GM19193 (cell line): Measurements from ENCODE around the gene SAV1.

Source experiments
- POLR2A ChIP-seq: IDR thresholded peaks from 4 replicates; pipeline ENCODE4 v1.6.1; 2011; ENCODE audit not compliant: insufficient read depth, insufficient read length; ENCODE audit errors: extremely low read depth

The SAV1 gene

DNA sequence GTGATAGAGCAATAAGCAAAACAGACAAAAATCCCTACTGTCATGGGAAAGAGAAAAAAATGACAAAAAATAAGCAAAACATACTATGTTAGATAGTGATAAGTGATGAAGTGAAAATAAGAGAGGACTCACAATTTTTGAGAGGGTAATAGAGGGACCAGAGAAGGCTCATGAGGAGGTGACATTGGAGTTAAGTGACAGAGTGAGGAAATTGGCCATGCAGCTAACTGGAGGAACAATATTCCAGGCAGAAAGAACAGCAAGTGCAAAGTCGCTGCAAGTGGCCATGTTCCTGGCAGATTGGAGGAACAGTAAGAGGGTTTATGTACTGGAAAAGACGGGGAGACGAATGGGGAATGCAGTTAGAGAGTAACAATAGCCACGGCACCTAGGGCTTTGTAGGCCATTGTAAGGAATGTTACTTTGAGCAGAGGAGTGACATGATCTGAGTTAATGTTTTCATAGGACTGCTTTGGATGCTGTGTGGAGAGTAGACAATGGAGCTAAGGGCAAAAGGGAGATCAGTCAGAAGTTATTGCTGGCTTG is 1.4 kb upstream of the SAV1 start:
- no peak for TF ChIP-seq POLR2A

DNA sequence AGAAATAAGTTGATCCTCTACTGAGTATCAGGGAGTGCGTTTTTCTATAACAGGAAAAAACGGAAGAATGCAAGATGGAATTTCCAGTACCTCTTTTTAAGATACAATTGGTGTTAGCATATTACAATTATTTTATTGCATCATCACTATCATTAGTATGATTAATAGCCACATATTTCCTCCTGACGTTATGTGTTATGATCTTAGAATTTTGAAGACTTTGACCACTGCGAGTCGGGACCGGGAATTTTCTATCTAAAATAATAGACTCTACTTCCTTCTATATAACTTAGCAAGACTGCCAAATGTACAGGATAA is 679 bp upstream of the SAV1 start:
- TF ChIP-seq POLR2A: no peak

DNA sequence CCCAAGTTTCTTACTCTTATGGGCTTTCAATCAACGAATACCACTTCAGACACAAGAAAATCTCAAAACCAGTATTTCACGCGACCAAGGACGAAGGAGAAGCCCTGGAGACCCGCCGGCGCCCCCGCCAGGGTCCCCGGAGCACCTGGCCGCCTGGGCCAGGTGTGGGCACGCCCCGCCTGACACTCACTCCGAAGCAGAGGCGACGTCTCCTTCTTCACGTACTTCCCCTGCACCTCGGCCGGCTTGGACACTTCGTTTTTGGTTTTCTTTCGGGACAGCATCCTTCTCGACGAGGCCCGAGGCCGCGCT is 466 bp downstream of the SAV1 start:
- TF ChIP-seq POLR2A: no peak

DNA sequence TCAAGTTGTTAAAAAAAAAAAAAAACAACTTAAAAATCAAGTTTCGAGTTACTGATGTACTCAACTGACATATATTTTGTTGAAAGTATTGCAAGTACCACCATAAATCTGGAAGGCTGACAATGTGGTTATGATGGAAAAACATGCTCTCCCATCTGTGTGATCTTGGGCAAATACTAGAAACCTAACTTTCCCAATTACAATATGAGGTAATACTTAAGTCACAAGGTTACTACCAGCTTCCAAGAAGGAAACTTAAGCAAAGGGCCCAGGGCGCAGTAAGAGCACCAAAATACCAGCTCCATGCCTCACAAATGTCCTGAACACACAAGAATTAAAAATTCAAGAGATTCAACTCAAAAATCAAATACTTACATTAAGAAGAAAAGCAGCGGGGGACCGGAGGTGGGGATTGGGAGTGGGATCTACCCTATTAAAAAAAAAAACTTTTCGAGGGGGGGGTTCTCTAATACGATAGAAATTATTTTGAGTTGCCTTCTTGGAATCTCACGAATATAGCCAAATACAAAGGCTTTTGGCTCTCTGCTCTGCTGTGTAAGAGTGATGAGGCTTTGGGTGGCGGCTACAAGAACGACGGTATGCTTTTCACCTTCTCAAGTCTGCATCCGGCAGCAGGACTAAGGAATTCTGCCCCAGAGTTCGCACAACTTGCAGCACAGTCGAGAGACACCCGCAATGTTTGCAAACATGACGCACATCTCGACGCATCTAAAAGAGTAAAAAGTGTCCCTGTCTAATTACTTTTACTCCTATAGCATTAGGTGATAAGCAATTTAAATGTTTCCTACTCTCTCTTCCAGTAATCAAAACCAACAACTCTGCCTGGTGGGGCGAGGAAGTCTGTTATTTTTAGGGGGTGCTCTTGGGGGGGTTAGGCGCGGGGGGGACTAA is 1.1 kb downstream of the SAV1 start:
- no peak for TF ChIP-seq POLR2A

DNA sequence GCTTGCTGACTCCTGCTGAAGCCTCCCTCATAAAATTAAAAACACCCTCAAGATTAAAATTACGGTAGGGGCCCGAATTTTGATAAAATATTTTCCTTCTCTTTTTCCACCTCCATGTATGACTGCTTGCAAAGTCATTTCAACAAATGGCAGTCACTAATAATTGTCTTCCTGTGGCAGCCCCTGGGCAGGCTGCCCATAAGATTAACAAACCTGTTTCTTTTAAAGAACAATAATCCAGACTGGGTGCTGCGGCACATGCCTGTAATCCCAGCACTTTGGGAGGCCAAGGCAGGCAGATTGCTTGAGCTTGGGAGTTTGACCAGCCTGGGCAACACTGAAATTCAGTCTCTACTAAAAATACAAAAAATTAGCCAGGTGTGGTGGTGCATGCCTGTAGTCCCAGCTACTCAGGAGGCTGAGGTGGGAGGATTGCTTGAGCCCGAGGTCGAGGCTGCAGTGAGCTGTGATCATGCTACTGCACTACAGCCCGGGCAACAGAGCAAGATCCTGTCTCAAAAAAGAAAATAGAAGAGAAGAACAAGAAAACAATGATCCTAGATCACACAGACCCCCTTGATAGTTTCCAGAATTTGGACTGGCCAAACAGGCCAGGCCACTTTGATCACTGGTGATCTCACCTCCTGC is 8.7 kb downstream of the SAV1 start:
- TF ChIP-seq POLR2A: no peak

DNA sequence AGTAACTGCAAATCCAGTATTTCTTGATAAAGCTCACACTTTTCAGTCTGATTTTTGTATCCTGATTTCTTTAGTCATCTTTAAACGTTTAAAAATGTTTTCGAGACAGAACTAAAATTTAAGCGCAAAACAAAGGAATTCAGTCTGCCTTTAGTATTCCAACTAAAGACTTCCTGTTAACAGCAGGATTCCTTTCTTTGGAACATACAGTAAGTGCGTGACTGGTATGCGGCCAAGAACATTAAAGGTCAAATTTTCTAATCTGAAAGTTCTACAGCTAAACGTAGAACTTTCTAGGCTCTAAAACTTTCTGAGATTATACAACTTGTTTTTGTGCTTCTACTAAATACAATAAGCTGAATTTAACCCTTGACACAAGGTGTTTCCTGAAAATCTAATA is 9.9 kb downstream of the SAV1 start:
- TF ChIP-seq POLR2A: no peak

DNA sequence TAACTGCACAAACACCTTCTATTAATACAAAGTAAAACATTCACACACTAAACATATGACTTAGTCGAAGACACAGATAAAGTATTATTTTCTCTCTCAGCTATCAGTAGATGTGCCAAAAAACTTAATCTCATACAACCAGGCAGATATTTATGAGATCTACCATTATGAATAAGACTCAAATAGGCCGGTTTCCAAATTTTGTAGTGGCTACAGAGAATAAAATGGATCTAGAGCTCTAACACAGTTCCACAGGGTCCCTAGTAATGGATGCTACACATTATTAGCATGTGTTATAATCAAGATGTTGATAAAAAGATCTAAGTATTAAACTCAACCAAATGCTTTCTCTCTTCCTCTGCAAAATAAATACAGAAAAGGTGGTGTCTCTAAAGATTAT is 10.4 kb downstream of the SAV1 start:
- no peak for TF ChIP-seq POLR2A

DNA sequence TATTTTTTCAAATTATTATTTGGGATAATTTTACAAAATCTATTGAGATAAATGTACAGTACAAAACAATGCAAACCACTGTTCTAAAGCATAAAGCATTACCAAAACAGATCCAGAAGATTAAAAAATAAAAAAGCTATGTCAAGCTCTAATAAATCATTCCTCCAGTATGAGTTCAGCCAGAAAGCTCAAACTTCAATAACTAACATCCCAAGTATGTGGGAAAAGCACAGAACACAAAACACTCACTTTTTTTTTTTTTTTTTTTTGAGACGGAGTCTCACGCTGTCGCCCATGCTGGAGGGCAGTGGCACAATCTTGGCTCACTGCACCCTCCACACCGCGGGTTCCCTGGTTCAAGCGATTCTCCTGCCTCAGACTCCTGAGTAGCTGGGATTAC is 11.3 kb downstream of the SAV1 start:
- TF ChIP-seq POLR2A: no peak

DNA sequence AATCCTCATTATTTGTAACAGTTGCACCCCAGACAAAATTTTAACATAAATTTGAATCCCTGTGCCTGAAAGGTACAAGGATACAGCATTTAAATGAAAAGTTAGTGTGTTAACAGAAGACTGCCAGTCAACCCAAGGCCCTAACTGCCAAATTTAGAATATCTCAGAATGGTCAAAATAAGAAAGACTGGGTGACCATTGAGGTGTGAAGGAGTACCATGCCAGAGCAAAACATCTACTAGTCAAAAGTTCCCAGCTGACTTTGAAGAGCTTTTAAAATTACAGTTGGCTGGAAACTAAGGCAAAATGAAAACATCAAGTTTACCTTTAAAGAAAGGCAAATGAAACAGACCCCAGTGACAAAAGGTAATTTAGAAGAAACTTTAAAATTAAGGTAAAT is 18.4 kb downstream of the SAV1 start:
- TF ChIP-seq POLR2A: no peak

DNA sequence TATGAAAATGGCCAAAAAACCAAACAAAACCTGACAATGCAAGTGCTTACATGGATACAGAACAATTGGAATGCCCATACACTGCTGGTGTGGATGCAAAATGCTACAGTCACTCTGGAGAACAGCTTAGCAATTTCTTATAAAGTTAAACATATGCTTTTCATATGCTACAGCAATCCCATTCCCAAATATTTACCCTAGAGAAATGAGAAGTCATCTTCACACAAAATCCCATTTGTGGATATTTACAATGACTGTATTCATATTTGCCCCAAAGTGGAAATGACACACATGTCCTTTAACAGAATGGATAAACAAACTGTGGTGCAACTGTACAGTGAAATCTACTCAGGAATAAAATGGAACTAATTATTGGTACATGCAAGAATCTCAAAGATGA is 20.4 kb downstream of the SAV1 start:
- TF ChIP-seq POLR2A: no peak

DNA sequence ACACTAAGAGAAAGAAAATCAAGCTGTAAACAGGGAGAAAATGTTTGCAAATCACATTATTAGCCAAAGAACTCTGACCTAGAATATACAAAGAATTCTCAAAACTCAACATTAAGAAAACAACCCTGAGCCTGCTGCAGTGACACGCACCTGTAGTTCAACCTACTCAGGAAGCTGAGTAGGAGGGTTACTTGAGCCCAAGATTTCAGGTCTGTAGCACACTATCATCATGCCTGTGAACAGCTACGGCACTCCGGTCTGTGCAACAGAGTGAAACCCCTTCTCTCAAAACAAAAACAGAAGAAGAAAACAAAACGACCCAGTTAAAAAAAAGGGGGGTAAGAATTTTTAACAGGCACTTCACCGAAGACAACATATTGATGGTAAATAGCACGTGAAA is 20.8 kb downstream of the SAV1 start:
- TF ChIP-seq POLR2A: no peak

DNA sequence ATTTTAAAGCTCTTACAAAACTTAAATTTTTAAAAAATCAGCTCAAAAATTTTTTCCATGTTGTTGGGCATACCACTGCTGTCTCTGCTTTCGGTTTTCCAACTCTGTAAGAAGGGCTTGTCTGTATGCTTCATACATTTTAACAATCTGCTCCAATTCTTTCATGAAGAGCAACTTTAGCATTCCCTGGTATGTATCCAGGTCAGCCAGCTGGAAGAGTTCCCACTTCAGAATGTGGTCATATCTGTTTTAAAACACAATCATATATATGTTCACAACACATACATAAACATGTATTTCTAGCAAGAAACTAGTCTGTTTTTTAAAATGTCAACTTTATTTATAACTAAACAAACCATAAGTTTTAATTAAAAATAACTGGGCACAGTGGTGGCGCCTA is 33.0 kb downstream of the SAV1 start:
- no peak for TF ChIP-seq POLR2A

DNA sequence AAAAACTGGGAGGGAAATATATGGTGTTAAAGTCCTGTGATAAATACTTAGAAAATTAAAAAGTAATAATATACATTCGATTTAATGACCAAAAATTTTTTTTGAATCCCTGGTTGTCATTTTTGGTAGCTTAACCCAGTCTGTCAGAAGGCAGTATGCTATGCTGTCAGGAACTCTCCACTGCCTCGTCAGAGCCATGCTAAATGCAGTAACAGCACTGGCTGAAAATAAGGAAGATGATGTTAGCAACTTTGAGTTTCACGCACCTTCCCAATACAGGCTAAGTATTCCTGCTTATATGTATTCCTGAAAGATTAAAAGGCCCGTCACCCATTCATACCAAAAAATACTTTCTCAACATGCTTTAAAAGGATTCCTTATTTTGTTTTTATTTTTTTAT is 34.2 kb downstream of the SAV1 start:
- TF ChIP-seq POLR2A: no peak

DNA sequence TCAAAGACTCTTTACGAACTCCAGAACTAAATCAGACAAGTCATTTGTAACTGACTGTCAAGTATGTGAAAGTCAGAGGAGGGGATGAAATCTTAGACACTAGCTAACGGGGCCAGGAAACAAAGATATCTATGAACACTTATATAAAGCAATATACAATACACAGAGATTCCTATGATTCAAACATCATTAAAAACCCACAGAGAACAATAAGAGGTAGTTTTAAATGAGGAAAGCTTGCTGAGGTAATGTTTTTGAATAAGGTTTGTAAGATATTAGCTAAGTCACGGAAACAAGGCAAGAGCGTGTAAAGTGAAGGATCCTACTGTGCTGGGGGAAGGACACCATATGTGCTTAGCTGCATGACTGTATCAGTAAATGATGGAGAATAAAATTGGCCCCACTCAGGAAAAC is 36.7 kb downstream of the SAV1 start:
- TF ChIP-seq POLR2A: no peak

DNA sequence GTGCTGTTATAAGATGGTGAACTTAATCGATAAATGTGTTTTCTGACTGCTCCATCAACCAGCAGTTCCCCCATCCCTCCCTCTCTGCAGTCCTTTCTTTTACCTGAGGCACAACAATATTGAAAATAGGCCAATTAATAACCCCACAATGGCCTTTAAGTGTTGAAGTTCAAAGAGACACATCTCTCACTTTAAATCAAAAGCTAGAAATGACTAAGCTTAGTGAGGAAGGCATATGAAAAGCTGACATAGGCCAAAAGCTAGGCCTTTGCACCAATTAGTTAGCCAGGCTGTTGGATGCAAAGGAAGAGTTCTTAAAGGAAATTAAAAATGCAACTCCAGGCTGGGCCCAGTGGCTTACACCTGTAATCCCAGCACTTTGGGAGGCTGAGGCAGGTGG is 43.7 kb downstream of the SAV1 start:
- no peak for TF ChIP-seq POLR2A

DNA sequence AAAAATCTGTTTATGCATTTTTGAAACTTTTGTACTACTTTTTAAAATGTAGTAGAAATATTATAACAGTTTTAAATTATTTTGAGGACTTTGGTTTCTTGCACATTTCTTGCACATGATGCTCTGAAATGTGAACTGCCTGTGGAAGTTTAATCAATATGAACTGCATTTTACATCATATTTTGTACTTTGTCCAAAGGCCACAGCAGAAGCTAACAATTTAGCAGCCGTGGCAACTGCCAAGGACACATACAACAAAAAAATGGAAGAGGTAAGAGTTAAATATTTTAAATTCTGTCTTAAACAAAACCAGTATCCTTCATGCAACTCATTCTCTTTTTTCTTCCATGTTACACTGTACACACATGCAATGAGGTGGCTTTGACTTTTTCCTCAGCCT is 45.1 kb downstream of the SAV1 start:
- no peak for TF ChIP-seq POLR2A
